Urinary bladder (tissue), 4 donors: Measurements from ENCODE around the gene WDR36. TPM values are rescaled to one million over a fixed set of nuclear protein-coding genes. Genes with fewer than 3 reads are reported as not detected.
"Not testable (repeated sequence)": the region's sequence is repeated elsewhere in the genome, so short reads cannot be mapped to it uniquely, and the experiment has no call there.

Experiments used
- DNase-seq: peaks from one replicate; pipeline ENCODE4 v3.0.0-alpha.2; 2015; ENCODE audit errors: extremely low spot score
- H3K27ac ChIP-seq: one replicate; pipeline ENCODE4 v1.5.1; 2013; ENCODE audit warnings: low read depth, mild to moderate bottlenecking, moderate library complexity
- H3K36me3 ChIP-seq: one replicate; pipeline ENCODE4 v1.6.1; 2013; ENCODE audit warnings: mild to moderate bottlenecking, moderate library complexity; ENCODE audit not compliant: insufficient read depth
- H3K4me1 ChIP-seq: one replicate; pipeline ENCODE4 v1.6.1; 2013; ENCODE audit warnings: mild to moderate bottlenecking, moderate library complexity; ENCODE audit not compliant: insufficient read depth
- H3K4me3 ChIP-seq: one replicate; pipeline ENCODE4 v1.5.1; 2013; ENCODE audit warnings: low read depth, low read length
- WGBS: extraction: QIAGEN DNeasy Blood & Tissue Kit; methylation state at CpG from one replicate; pipeline ENCODE4 v1.1.7; 2013; 5-methylcytosine and 5-hydroxymethylcytosine counted together
- polyA plus RNA-seq: library from polyadenylated mRNA; stranded (reverse); fragments of 200-250 nt; gene quantifications from one replicate; pipeline ENCODE4 v1.2.3, GENCODE V29; 2013
- total RNA-seq: library from RNA; depleted of rRNA; stranded (reverse); fragments of >200 nt; gene quantifications from one replicate; pipeline ENCODE4 v1.2.3, GENCODE V29; 2014
- donor health status: healthy with polysubstance abuse.
- donor health status: healthy.

WDR36 gene
- total and polyA plus RNA-seq, 2 donors: 7.3 to 74.5 TPM

GRCh38 chr5:111134087-111134486 is 41.9 kb downstream of the WDR36 start:
- WGBS: 42% methylated on average over 4 of the region's 4 CpGs
- no peak overlapping the region for H3K27ac ChIP-seq
- no peak overlapping the region for H3K4me3 ChIP-seq
- peaks cover 1% of the 10 kb centered on the region for H3K36me3 ChIP-seq
- no peaks in the 10 kb centered on the region for H3K4me1 ChIP-seq
- peak; percentile 29 for DNase-seq

GRCh38 chr5:111134864-111135263 is 42.7 kb downstream of the WDR36 start:
- no peak for DNase-seq
- Histone ChIP-seq H3K4me1 (no peaks in the 10 kb centered on the region), H3K36me3 (peaks cover 1% of the 10 kb centered on the region), H3K4me3 (no peak overlapping the region), H3K27ac (no peak overlapping the region)
- WGBS: 67% methylated on average over 2 of the region's 2 CpGs

GRCh38 chr5:111135363-111135762 is 43.2 kb downstream of the WDR36 start:
- H3K36me3 ChIP-seq: no peaks in the 10 kb centered on the region
- H3K27ac ChIP-seq: no peak overlapping the region
- H3K4me3 ChIP-seq: no peak overlapping the region
- no peak for DNase-seq
- no peaks in the 10 kb centered on the region for H3K4me1 ChIP-seq
- WGBS: 80% methylated on average over 1 of the region's 1 CpG

GRCh38 chr5:111135946-111136345 is 43.8 kb downstream of the WDR36 start:
- no peak overlapping the region for H3K4me3 ChIP-seq
- H3K4me1 ChIP-seq: no peaks in the 10 kb centered on the region
- no peak overlapping the region for H3K27ac ChIP-seq
- 88% methylated on average over 5 of the region's 5 CpGs for WGBS
- no peaks in the 10 kb centered on the region for H3K36me3 ChIP-seq
- DNase-seq: no peak

- DNase-seq: no peak
- Histone ChIP-seq H3K36me3 (no peaks in the 10 kb centered on the region), H3K27ac (no peak overlapping the region), H3K4me1 (no peaks in the 10 kb centered on the region), H3K4me3 (no peak overlapping the region)
- WGBS: 68% methylated on average over 2 of the region's 2 CpGs
These were observed 45.9 kb downstream of the WDR36 start for GRCh38 chr5:111138096-111138495.

GRCh38 chr5:111141471-111141870 is 49.3 kb downstream of the WDR36 start:
- H3K36me3 ChIP-seq, H3K27ac ChIP-seq, DNase-seq, H3K4me3 ChIP-seq, H3K4me1 ChIP-seq: not testable (repeated sequence)
- 98% methylated on average over 1 of the region's 1 CpG for WGBS

GRCh38 chr5:111142932-111143331 is 50.8 kb downstream of the WDR36 start:
- no peaks in the 10 kb centered on the region for H3K36me3 ChIP-seq
- H3K4me1 ChIP-seq: no peaks in the 10 kb centered on the region
- H3K4me3 ChIP-seq: no peak overlapping the region
- H3K27ac ChIP-seq: no peak overlapping the region
- DNase-seq: no peak
- WGBS: 85% methylated on average over 4 of the region's 4 CpGs

GRCh38 chr5:111143910-111144309 is 51.8 kb downstream of the WDR36 start:
- Histone ChIP-seq H3K36me3 (no peaks in the 10 kb centered on the region), H3K27ac (no peak overlapping the region), H3K4me3 (no peak overlapping the region), H3K4me1 (no peaks in the 10 kb centered on the region)
- 47% methylated on average over 5 of the region's 5 CpGs for WGBS
- peak; percentile 23 for DNase-seq

- no peak overlapping the region for H3K4me3 ChIP-seq
- DNase-seq: no peak
- no peaks in the 10 kb centered on the region for H3K4me1 ChIP-seq
- H3K36me3 ChIP-seq: no peaks in the 10 kb centered on the region
- no peak overlapping the region for H3K27ac ChIP-seq
- WGBS: 69% methylated on average over 1 of the region's 1 CpG
These were observed 52.3 kb downstream of the WDR36 start for GRCh38 chr5:111144352-111144930.

GRCh38 chr5:111146053-111146452 is 53.9 kb downstream of the WDR36 start:
- no peak overlapping the region for H3K4me3 ChIP-seq
- no peak overlapping the region for H3K27ac ChIP-seq
- WGBS: 79% methylated on average over 2 of the region's 2 CpGs
- DNase-seq: no peak
- no peaks in the 10 kb centered on the region for H3K36me3 ChIP-seq
- no peaks in the 10 kb centered on the region for H3K4me1 ChIP-seq

- H3K4me3 ChIP-seq: no peak overlapping the region
- H3K36me3 ChIP-seq: no peaks in the 10 kb centered on the region
- no peak for DNase-seq
- H3K27ac ChIP-seq: no peak overlapping the region
- 79% methylated on average over 3 of the region's 3 CpGs for WGBS
- no peaks in the 10 kb centered on the region for H3K4me1 ChIP-seq
These were observed 55.4 kb downstream of the WDR36 start for GRCh38 chr5:111147502-111147901.

- no peaks in the 10 kb centered on the region for H3K4me1 ChIP-seq
- no peaks in the 10 kb centered on the region for H3K36me3 ChIP-seq
- H3K27ac ChIP-seq: no peak overlapping the region
- DNase-seq: no peak
- WGBS: 86% methylated on average over 2 of the region's 2 CpGs
- no peak overlapping the region for H3K4me3 ChIP-seq
These were observed 59.9 kb downstream of the WDR36 start for GRCh38 chr5:111151998-111152397.

GRCh38 chr5:111153483-111153882 is 61.3 kb downstream of the WDR36 start:
- no peak overlapping the region for H3K27ac ChIP-seq
- H3K4me3 ChIP-seq: no peak overlapping the region
- no peak for DNase-seq
- 71% methylated on average over 1 of the region's 1 CpG for WGBS
- no peaks in the 10 kb centered on the region for H3K4me1 ChIP-seq
- no peaks in the 10 kb centered on the region for H3K36me3 ChIP-seq

- H3K4me1 ChIP-seq: no peaks in the 10 kb centered on the region
- 87% methylated on average over 3 of the region's 3 CpGs for WGBS
- H3K27ac ChIP-seq: no peak overlapping the region
- no peak overlapping the region for H3K4me3 ChIP-seq
- H3K36me3 ChIP-seq: no peaks in the 10 kb centered on the region
- DNase-seq: no peak
These were observed 61.8 kb downstream of the WDR36 start for GRCh38 chr5:111153945-111154344.
